ENCODE results near the gene CSAG1.
"Not testable (repeated sequence)": the region's sequence is repeated elsewhere in the genome, so short reads cannot be mapped to it uniquely, and the experiment has no call there.

DNA sequence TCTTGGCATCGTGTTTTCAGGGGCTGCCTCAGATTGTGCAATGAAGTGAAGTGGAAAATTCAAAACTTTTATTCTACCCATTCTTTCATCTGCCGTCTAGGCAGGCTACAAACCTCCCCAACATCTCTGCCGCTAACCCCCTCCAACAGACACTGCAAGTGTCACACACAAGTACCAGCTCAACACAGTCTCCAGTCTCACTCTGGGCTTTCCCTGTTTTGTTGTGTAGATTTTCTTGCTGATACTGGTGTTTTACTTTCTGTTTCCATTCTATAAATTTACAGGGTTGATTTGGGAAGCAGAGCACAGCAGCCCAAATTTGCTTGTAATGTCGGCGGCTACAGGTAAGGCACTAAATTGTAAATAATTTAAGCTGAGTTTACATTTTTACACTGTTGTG is 21.4 kb upstream of the CSAG1 start:
- not testable (repeated sequence) for TF ChIP-seq POLR2AphosphoS5, POLR2A (IDR thresholded peaks at IDR 0.05)
